Mesendoderm (in vitro differentiated cells): ENCODE measurements around the gene SSTR4.

Experiments
- DNase-seq: peaks from one replicate; pipeline ENCODE4 v3.0.0; 2013
- H2AK5ac ChIP-seq: 2 replicates; pipeline ENCODE4 v1.6.1; 2013; ENCODE audit warnings: low read length, inconsistent platforms
- H2BK120ac ChIP-seq: 2 replicates; pipeline ENCODE4 v1.6.1; 2013; ENCODE audit warnings: low read depth, mild to moderate bottlenecking, low read length, moderate library complexity, mixed read lengths
- H2BK15ac ChIP-seq: replicated peaks from 2 replicates; pipeline ENCODE4 v1.6.1; 2013; ENCODE audit warnings: low read depth, mild to moderate bottlenecking, moderate library complexity
- H2BK5ac ChIP-seq: 2 replicates; pipeline ENCODE4 v1.6.1; 2013; ENCODE audit warnings: low read length, inconsistent platforms
- H3K18ac ChIP-seq: 2 replicates; pipeline ENCODE4 v1.6.1; 2013; ENCODE audit warnings: mild to moderate bottlenecking, low read length, mixed read lengths
- H3K23ac ChIP-seq: one replicate; pipeline ENCODE4 v1.6.1; 2013; ENCODE audit warnings: low read length
- H3K27ac ChIP-seq: 2 replicates; pipeline ENCODE4 v1.5.1; 2013; ENCODE audit warnings: low read depth, mild to moderate bottlenecking, inconsistent platforms, low read length, moderate library complexity
- H3K27me3 ChIP-seq: 2 replicates; pipeline ENCODE4 v1.6.1; 2013; ENCODE audit warnings: low read length, control low read depth, mild to moderate bottlenecking, inconsistent platforms; ENCODE audit not compliant: insufficient read depth, poor library complexity
- H3K36me3 ChIP-seq: 2 replicates; pipeline ENCODE4 v1.6.1; 2013; ENCODE audit warnings: low read length, inconsistent platforms; ENCODE audit not compliant: control insufficient read depth, insufficient read depth
- H3K4ac ChIP-seq: one replicate; pipeline ENCODE4 v1.6.1; 2013; ENCODE audit warnings: low read depth, mild to moderate bottlenecking, low read length, moderate library complexity
- H3K4me1 ChIP-seq: 2 replicates; pipeline ENCODE4 v1.6.1; 2013; ENCODE audit warnings: low read depth, low read length, inconsistent platforms; ENCODE audit not compliant: control insufficient read depth
- H3K4me2 ChIP-seq: 2 replicates; pipeline ENCODE4 v1.6.1; 2013; ENCODE audit warnings: low read length
- H3K4me3 ChIP-seq: 2 replicates; pipeline ENCODE4 v1.5.1; 2013; ENCODE audit warnings: mild to moderate bottlenecking, low read length
- H3K56ac ChIP-seq: one replicate; pipeline ENCODE4 v1.6.1; 2013; ENCODE audit warnings: low read length
- H3K79me1 ChIP-seq: 2 replicates; pipeline ENCODE4 v1.6.1; 2013; ENCODE audit warnings: low read length, inconsistent platforms
- H3K79me2 ChIP-seq: 2 replicates; pipeline ENCODE4 v1.6.1; 2013; ENCODE audit warnings: mild to moderate bottlenecking, low read length; ENCODE audit not compliant: control insufficient read depth, insufficient read depth
- H3K9ac ChIP-seq: 2 replicates; pipeline ENCODE4 v1.6.1; 2013; ENCODE audit warnings: low read length, inconsistent platforms
- H4K5ac ChIP-seq: one replicate; pipeline ENCODE4 v1.6.1; 2013; ENCODE audit warnings: low read length
- H4K8ac ChIP-seq: one replicate; pipeline ENCODE4 v1.6.1; 2013; ENCODE audit warnings: low read depth, mild to moderate bottlenecking, control low read depth, low read length, moderate library complexity
- whole genome bisulfite sequencing: extraction: QIAGEN DNeasy Blood & Tissue Kit; methylation state at CpG from one replicate; pipeline ENCODE4 v1.1.7; 2013; ENCODE audit warnings: low lambda C conversion rate, missing lambda C conversion rate; ENCODE audit not compliant: insufficient coverage; ENCODE audit errors: extremely low coverage; 5-methylcytosine and 5-hydroxymethylcytosine counted together

The SSTR4 gene

DNA sequence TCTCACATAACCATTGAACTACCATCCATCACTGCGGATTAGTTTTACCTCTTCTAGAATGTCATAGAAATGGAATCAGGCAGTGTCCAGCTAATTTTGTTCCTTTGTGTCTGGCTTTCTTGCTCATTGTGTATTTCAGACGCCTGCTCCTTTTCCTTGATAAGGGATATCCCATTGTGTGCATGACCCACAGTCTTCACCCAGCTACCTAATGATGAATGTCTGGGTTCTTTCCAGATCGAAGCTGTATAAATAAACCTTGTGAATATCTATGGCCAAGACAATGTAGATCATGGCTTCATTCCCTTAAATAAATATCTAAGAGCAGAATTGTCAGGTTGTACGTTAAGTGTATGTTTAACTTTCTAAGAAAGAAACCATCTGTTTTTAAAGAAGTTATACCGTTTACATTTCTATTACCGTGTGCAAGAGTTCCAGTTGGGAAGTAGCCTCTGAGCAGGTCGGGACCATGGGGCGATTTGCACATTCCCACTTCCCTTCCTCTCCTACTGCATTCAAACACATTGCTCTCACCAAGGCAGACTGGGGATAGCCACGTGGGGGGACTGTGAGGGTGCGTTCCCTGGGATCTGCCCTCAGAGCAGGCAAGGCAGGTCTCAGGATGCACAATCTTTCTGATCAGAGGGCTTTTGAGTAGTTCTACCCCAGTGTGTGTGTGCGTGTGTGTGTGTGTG lies 37.9 kb downstream of the SSTR4 start:
- H2AK5ac ChIP-seq: no peak overlapping the region
- no peak overlapping the region for H3K18ac ChIP-seq
- no peak overlapping the region for H2BK15ac ChIP-seq
- no peak overlapping the region for H2BK120ac ChIP-seq
- no peak overlapping the region for H3K56ac ChIP-seq
- no peaks in the 10 kb centered on the region for H3K36me3 ChIP-seq
- H3K4ac ChIP-seq: no peak overlapping the region
- no peaks in the 10 kb centered on the region for H3K4me1 ChIP-seq
- H3K79me2 ChIP-seq: no peaks in the 10 kb centered on the region
- no CpG with 5 or more reads among the region's 11 CpGs for WGBS
- no peak overlapping the region for H3K27ac ChIP-seq
- no peak overlapping the region for H4K5ac ChIP-seq
- H2BK5ac ChIP-seq: no peak overlapping the region
- H4K8ac ChIP-seq: no peak overlapping the region
- no peak overlapping the region for H3K23ac ChIP-seq
- no peak overlapping the region for H3K4me3 ChIP-seq
- H3K79me1 ChIP-seq: no peaks in the 10 kb centered on the region
- H3K9ac ChIP-seq: no peak overlapping the region
- no peak overlapping the region for H3K4me2 ChIP-seq
- no peaks in the 10 kb centered on the region for H3K27me3 ChIP-seq
- no peak for DNase-seq

DNA sequence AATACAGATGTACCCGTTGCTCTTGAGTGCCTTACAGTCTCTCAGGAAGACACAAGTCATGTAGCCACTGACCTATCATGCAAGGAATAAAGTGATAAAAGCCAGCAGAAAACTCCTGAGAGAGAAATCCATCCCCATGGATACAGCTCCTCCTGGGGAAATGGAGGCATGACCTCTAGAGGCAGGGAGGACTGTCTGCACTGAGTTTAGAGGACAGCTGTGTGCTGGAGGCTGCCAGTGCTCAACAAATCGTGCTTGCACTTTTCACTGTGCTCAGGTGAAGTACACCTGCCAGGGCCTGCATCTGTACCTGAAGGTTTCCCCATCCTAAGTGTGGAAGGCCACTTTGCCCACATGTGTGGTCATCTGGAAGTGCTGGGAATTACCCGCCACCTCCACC lies 38.9 kb downstream of the SSTR4 start:
- WGBS: no CpG with 5 or more reads among the region's 3 CpGs
- no peak for DNase-seq
- H3K36me3 ChIP-seq: no peaks in the 10 kb centered on the region

DNA sequence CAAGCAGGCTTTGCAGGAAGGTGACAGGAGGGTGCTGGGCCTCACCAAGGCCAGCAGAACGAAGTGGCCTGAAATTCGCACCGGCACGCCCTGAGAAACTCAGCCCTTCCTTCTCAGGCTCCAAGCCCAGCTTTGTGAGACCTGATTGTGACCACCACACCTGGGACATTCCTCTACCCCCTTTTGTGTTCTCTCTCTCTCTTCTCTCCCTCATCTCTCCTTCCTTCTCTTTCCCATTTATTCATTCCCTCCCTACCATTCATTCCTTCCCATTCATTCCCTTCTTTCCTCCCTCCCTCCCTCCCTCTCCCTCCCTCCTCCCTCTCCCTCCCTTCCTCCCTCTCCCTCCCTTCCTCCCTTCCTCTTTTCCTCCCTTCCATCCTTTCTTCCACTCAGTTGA lies 42.2 kb downstream of the SSTR4 start:
- H3K18ac ChIP-seq: no peak overlapping the region
- no peak overlapping the region for H4K8ac ChIP-seq
- H3K23ac ChIP-seq: no peak overlapping the region
- H2BK15ac ChIP-seq: no peak overlapping the region
- no peaks in the 10 kb centered on the region for H3K79me1 ChIP-seq
- H2BK5ac ChIP-seq: no peak overlapping the region
- H2AK5ac ChIP-seq: no peak overlapping the region
- DNase-seq: no peak
- no peak overlapping the region for H3K4ac ChIP-seq
- no peak overlapping the region for H3K9ac ChIP-seq
- H3K27ac ChIP-seq: no peak overlapping the region
- H3K36me3 ChIP-seq: no peaks in the 10 kb centered on the region
- H3K79me2 ChIP-seq: no peaks in the 10 kb centered on the region
- no peak overlapping the region for H3K56ac ChIP-seq
- no CpG with 5 or more reads among the region's 4 CpGs for WGBS
- H2BK120ac ChIP-seq: no peak overlapping the region
- no peak overlapping the region for H3K4me2 ChIP-seq
- no peaks in the 10 kb centered on the region for H3K27me3 ChIP-seq
- H4K5ac ChIP-seq: no peak overlapping the region
- no peak overlapping the region for H3K4me3 ChIP-seq
- H3K4me1 ChIP-seq: no peaks in the 10 kb centered on the region

More for the DNA sequence above, 38.9 kb downstream of the SSTR4 start:
- H2AK5ac ChIP-seq: no peak overlapping the region
- H3K27me3 ChIP-seq: no peaks in the 10 kb centered on the region
- H3K9ac ChIP-seq: no peak overlapping the region
- H3K79me1 ChIP-seq: no peaks in the 10 kb centered on the region
- H2BK120ac ChIP-seq: no peak overlapping the region
- no peaks in the 10 kb centered on the region for H3K4me1 ChIP-seq
- H4K8ac ChIP-seq: no peak overlapping the region
- H3K27ac ChIP-seq: no peak overlapping the region
- no peak overlapping the region for H3K4ac ChIP-seq
- no peak overlapping the region for H3K18ac ChIP-seq
- H3K79me2 ChIP-seq: no peaks in the 10 kb centered on the region
- H3K4me2 ChIP-seq: no peak overlapping the region
- no peak overlapping the region for H3K4me3 ChIP-seq
- H4K5ac ChIP-seq: no peak overlapping the region
- no peak overlapping the region for H3K56ac ChIP-seq
- H2BK15ac ChIP-seq: no peak overlapping the region
- H3K23ac ChIP-seq: no peak overlapping the region
- H2BK5ac ChIP-seq: no peak overlapping the region

DNA sequence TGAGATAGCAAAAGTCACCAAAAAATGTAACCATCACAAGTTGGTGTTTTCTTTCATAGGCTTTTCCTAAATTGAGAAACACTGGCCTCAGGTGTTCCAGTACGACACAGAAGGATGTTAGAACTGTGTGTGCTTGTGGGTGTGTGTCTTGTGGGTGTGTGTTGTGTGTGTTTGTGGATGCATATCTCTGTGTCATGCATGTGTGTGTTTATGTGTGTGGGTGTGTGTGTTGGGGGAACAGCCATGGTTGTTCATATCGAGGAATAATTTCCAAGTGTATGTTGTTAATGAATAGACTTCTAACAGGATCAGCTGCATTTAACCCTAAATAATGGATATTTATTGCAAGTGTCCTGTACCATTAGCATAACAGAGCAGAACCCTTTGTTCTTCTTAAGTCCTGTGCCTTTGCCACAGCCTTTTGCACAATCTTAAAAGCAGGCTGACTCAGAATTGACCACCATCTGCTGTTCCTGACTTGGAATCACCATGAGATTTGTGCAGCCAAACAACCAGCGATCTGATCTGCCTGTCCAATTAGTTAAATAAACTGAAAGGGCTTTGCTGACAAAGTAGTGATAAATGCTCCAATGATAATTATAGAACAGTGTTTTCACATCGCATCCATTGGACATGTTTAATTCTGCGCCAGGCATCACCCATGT lies 43.4 kb downstream of the SSTR4 start:
- Histone ChIP-seq H3K23ac (no peak overlapping the region), H3K4me2 (no peak overlapping the region), H2AK5ac (no peak overlapping the region), H4K5ac (no peak overlapping the region), H3K79me1 (no peaks in the 10 kb centered on the region), H3K4me1 (no peaks in the 10 kb centered on the region), H3K9ac (no peak overlapping the region), H2BK120ac (no peak overlapping the region), H3K4ac (no peak overlapping the region), H3K79me2 (no peaks in the 10 kb centered on the region), H3K56ac (no peak overlapping the region), H4K8ac (no peak overlapping the region), H3K18ac (no peak overlapping the region), H2BK5ac (no peak overlapping the region), H3K27ac (no peak overlapping the region), H3K27me3 (no peaks in the 10 kb centered on the region), H3K4me3 (no peak overlapping the region), H3K36me3 (no peaks in the 10 kb centered on the region), H2BK15ac (no peak overlapping the region)
- WGBS: no CpG with 5 or more reads among the region's 5 CpGs
- DNase-seq: no peak

GRCh38 chr20:23079016-23079351 lies 43.9 kb downstream of the SSTR4 start:
- Histone ChIP-seq H2AK5ac (no peak overlapping the region), H3K36me3 (no peaks in the 10 kb centered on the region), H4K8ac (no peak overlapping the region)

DNA sequence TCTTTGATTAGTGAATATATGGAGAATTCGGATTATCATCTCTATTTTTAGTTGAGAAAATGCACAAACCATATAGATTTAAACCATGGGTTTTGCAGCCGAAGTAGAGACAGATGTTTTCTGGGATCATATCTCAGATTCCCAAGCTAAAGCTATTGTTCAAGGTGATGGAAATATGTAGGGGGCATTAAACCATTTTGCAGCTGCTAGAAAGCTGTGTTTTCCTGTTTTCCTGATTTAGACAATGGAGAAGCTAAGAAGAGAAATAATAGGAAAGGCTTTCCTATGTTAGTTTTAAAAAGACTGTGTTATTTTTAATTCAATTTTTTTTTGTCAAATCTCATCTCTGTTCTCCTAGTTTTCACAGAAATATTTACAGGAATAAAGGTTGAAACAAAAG lies 44.8 kb downstream of the SSTR4 start:
- Histone ChIP-seq H3K4me2 (no peak overlapping the region), H3K36me3 (no peaks in the 10 kb centered on the region), H3K79me1 (no peaks in the 10 kb centered on the region), H3K56ac (no peak overlapping the region), H2BK120ac (no peak overlapping the region), H2AK5ac (no peak overlapping the region), H3K79me2 (no peaks in the 10 kb centered on the region), H2BK5ac (no peak overlapping the region), H3K27ac (no peak overlapping the region), H3K27me3 (no peaks in the 10 kb centered on the region), H3K18ac (no peak overlapping the region), H3K4ac (no peak overlapping the region), H2BK15ac (no peak overlapping the region), H4K5ac (no peak overlapping the region), H4K8ac (no peak overlapping the region), H3K4me3 (no peak overlapping the region), H3K9ac (no peak overlapping the region), H3K4me1 (no peaks in the 10 kb centered on the region), H3K23ac (no peak overlapping the region)
- no peak for DNase-seq
- WGBS: no CpG with 5 or more reads among the region's 2 CpGs

More at GRCh38 chr20:23079016-23079351, 43.9 kb downstream of the SSTR4 start:
- Histone ChIP-seq H2BK15ac (no peak overlapping the region), H3K4me2 (no peak overlapping the region), H3K4me3 (no peak overlapping the region), H3K23ac (no peak overlapping the region), H3K18ac (no peak overlapping the region), H3K79me2 (no peaks in the 10 kb centered on the region), H4K5ac (no peak overlapping the region), H3K9ac (no peak overlapping the region), H2BK120ac (no peak overlapping the region), H3K56ac (no peak overlapping the region), H3K4me1 (no peaks in the 10 kb centered on the region), H3K27me3 (no peaks in the 10 kb centered on the region), H2BK5ac (no peak overlapping the region), H3K27ac (no peak overlapping the region), H3K79me1 (no peaks in the 10 kb centered on the region), H3K4ac (no peak overlapping the region)
- whole genome bisulfite sequencing: no CpG with 5 or more reads among the region's 6 CpGs
- DNase-seq: peak; percentile 34
